Measurements from ENCODE around the gene RANBP17.

The RANBP17 gene

DNA sequence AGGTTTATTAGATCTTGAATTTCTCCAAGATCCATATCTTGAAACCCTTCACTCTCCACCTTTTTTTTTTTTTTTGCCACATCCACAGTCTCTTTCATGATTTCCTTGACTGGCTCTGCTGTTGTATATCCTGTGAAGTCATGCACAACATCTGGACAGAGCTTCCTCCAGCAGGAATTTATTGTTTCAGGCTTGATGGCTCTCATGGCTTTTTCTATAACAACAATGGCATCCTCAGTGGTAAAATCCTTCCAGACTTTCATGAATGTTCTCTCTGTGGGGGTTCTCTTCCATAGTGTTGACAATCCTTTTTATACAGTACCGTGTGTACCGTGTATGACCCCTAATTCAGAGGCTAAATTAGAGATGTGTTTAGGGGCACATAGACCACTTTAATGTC lies 24.0 kb downstream of the RANBP17 start:
- no peaks in the 10 kb centered on the region for H3K9me3 ChIP-seq (ENCODE audit: control insufficient read depth, low read length)
- H3K4me1 ChIP-seq = no peaks in the 10 kb centered on the region
- TF ChIP-seq, protein P1, sequence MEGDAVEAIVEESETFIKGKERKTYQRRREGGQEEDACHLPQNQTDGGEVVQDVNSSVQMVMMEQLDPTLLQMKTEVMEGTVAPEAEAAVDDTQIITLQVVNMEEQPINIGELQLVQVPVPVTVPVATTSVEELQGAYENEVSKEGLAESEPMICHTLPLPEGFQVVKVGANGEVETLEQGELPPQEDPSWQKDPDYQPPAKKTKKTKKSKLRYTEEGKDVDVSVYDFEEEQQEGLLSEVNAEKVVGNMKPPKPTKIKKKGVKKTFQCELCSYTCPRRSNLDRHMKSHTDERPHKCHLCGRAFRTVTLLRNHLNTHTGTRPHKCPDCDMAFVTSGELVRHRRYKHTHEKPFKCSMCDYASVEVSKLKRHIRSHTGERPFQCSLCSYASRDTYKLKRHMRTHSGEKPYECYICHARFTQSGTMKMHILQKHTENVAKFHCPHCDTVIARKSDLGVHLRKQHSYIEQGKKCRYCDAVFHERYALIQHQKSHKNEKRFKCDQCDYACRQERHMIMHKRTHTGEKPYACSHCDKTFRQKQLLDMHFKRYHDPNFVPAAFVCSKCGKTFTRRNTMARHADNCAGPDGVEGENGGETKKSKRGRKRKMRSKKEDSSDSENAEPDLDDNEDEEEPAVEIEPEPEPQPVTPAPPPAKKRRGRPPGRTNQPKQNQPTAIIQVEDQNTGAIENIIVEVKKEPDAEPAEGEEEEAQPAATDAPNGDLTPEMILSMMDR (IDR thresholded peaks at IDR 0.05) = no peak
- H2AFZ ChIP-seq = no peak overlapping the region
- H3K4me3 ChIP-seq (ENCODE audit: low read depth, low read length) = no peak overlapping the region
- no peak overlapping the region for H3K27ac ChIP-seq
- no peaks in the 10 kb centered on the region for H3K27me3 ChIP-seq (ENCODE audit: control insufficient read depth, insufficient read depth, low read length)
- H3K79me2 ChIP-seq = no peaks in the 10 kb centered on the region
- no peak overlapping the region for H3K4me2 ChIP-seq (ENCODE audit: low read length)
- no peaks in the 10 kb centered on the region for H3K36me3 ChIP-seq (ENCODE audit: control insufficient read depth, insufficient read depth, low read length)
- no peak overlapping the region for H3K9ac ChIP-seq

DNA sequence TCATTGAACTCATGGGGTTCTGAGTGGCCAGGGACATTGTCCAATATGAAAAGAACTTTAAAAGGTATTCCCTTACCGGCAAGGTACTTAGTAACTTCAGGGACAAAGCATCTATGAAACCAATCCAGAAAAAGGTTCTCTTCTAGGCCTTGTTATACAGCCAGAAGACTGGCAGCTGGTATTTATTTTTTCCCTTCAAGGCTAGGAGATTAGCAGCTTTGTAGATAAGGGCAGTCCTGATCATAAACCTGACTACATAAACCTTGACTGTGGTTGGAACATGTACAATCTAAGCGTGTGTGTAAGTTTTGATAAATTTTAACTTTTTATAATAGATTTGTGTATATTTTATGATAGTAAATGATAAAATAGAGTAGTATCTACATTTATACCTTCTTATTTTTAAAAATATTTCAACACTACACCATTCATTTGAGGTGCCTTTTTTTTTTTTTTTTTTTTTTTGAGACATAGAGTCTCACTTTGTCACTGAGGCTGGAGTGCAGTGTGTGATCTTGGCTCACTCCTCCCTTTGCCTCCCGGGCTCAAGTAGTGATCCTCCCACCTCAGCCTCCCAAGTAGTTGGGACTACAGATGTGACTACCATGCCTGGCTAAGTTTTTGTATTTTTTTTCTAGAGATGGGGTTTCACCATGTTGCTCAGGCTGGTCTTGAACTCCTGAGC lies 24.5 kb downstream of the RANBP17 start:
- no peaks in the 10 kb centered on the region for H3K36me3 ChIP-seq (ENCODE audit: control insufficient read depth, insufficient read depth, low read length)
- H3K4me3 ChIP-seq (ENCODE audit: low read depth, low read length) = no peak overlapping the region
- no peak overlapping the region for H3K27ac ChIP-seq
- TF ChIP-seq, protein P1 (IDR thresholded peaks at IDR 0.05) = no peak
- H3K79me2 ChIP-seq = no peaks in the 10 kb centered on the region
- H3K27me3 ChIP-seq (ENCODE audit: control insufficient read depth, insufficient read depth, low read length) = no peaks in the 10 kb centered on the region
- H3K4me1 ChIP-seq = no peaks in the 10 kb centered on the region
- no peak overlapping the region for H3K9ac ChIP-seq
- H3K4me2 ChIP-seq (ENCODE audit: low read length) = no peak overlapping the region
- no peak overlapping the region for H2AFZ ChIP-seq
- H3K9me3 ChIP-seq (ENCODE audit: control insufficient read depth, low read length) = no peaks in the 10 kb centered on the region

DNA sequence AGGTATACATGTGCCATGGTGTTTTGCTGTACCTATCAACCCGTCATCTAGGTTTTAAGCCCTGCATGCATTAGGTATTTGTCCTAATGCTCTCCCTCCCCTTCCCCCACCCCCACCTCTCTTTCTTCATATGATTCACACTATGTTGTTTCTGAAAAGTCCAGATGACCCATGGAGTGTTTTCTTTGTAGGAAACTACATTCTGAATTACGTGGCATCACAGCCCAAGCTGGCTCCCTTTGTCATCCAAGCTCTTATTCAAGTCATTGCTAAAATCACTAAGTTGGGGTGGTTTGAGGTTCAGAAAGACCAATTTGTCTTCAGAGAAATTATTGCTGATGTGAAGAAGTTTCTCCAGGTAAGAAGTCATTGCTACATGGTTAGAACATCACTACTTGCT lies 30.4 kb downstream of the RANBP17 start:
- H3K79me2 ChIP-seq = no peaks in the 10 kb centered on the region
- no peaks in the 10 kb centered on the region for H3K36me3 ChIP-seq (ENCODE audit: control insufficient read depth, insufficient read depth, low read length)
- no peaks in the 10 kb centered on the region for H3K9me3 ChIP-seq (ENCODE audit: control insufficient read depth, low read length)
- H3K27me3 ChIP-seq (ENCODE audit: control insufficient read depth, insufficient read depth, low read length) = no peaks in the 10 kb centered on the region
- H3K27ac ChIP-seq = no peak overlapping the region
- no peak overlapping the region for H3K9ac ChIP-seq
- no peak overlapping the region for H3K4me3 ChIP-seq (ENCODE audit: low read depth, low read length)
- TF ChIP-seq, protein P1 (IDR thresholded peaks at IDR 0.05) = no peak
- no peak overlapping the region for H2AFZ ChIP-seq
- no peaks in the 10 kb centered on the region for H3K4me1 ChIP-seq
- no peak overlapping the region for H3K4me2 ChIP-seq (ENCODE audit: low read length)

DNA sequence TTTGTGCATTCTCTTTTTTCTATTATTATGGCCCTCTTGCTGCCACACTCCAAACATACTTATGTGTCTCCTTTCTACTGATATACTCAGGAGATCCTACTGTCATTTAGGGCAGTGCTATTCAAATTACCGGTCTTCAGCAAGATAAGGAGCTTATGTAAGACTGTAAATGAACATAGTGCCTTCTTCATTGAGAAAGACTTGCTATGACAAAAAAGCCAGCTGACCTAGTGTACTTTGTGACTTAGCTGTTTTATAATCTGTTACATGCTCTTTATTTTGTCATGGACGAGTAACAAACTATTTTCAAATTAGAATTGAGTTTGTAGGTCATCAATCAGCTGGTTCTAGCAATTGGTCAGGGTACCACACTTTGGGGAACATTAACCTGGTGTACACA lies 32.8 kb downstream of the RANBP17 start:
- H3K36me3 ChIP-seq (ENCODE audit: control insufficient read depth, insufficient read depth, low read length) = no peaks in the 10 kb centered on the region
- H3K9me3 ChIP-seq (ENCODE audit: control insufficient read depth, low read length) = no peaks in the 10 kb centered on the region
- no peak overlapping the region for H3K4me3 ChIP-seq (ENCODE audit: low read depth, low read length)
- TF ChIP-seq, protein P1 (IDR thresholded peaks at IDR 0.05) = no peak
- no peak overlapping the region for H3K27ac ChIP-seq
- H3K79me2 ChIP-seq = no peaks in the 10 kb centered on the region
- H3K4me1 ChIP-seq = no peaks in the 10 kb centered on the region
- no peak overlapping the region for H2AFZ ChIP-seq
- no peak overlapping the region for H3K9ac ChIP-seq
- no peak overlapping the region for H3K4me2 ChIP-seq (ENCODE audit: low read length)
- H3K27me3 ChIP-seq (ENCODE audit: control insufficient read depth, insufficient read depth, low read length) = no peaks in the 10 kb centered on the region

DNA sequence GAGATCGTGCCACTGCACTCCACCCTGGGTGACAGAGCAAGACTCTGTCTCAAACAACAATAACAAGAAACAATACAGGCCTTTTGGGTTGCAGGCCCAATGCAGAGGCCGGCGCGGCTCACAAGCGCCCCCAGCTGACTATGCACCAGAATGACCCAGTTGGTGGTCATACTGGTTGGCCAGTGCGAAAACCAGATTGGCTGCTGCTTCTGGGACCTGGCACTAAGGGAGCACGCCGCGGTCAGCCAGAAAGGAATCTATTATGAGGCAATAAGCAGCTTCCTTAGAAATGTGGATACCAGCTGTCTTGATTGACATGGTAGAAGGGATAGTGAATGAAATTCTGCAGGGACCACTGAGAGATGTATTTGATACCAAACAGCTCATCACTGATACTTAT lies 35.0 kb downstream of the RANBP17 start:
- H3K9ac ChIP-seq = no peak overlapping the region
- H3K4me1 ChIP-seq = no peaks in the 10 kb centered on the region
- H3K27me3 ChIP-seq (ENCODE audit: control insufficient read depth, insufficient read depth, low read length) = no peaks in the 10 kb centered on the region
- no peak overlapping the region for H3K4me3 ChIP-seq (ENCODE audit: low read depth, low read length)
- H3K4me2 ChIP-seq (ENCODE audit: low read length) = no peak overlapping the region
- H3K79me2 ChIP-seq = no peaks in the 10 kb centered on the region
- no peak overlapping the region for H2AFZ ChIP-seq
- no peak overlapping the region for H3K27ac ChIP-seq
- no peaks in the 10 kb centered on the region for H3K9me3 ChIP-seq (ENCODE audit: control insufficient read depth, low read length)
- TF ChIP-seq, protein P1 (IDR thresholded peaks at IDR 0.05) = no peak
- no peaks in the 10 kb centered on the region for H3K36me3 ChIP-seq (ENCODE audit: control insufficient read depth, insufficient read depth, low read length)
